NT2/D1 (cell line): ENCODE measurements around the gene NECTIN3.

Experiments used
- YY1 ChIP-seq: IDR thresholded peaks from 2 replicates; pipeline ENCODE4 v1.6.1; 2011; ENCODE audit not compliant: insufficient read length, insufficient read depth
- ZNF274 ChIP-seq: IDR thresholded peaks from 2 replicates; pipeline ENCODE4 v1.6.1; 2011; ENCODE audit warnings: mild to moderate bottlenecking, low read depth, low read length

- TF ChIP-seq ZNF274 (no peak), YY1 (no peak)
Measured at GRCh38 chr3:111096487-111097209, 25.0 kb downstream of the NECTIN3 start.
